ENCODE results near the gene INHBE. TPM values are rescaled to one million over a fixed set of nuclear protein-coding genes. Genes with fewer than 3 reads are reported as not detected.

INHBE gene
- total RNA-seq, 1 experiment from 2014 or later, result 14.3 TPM

DNA sequence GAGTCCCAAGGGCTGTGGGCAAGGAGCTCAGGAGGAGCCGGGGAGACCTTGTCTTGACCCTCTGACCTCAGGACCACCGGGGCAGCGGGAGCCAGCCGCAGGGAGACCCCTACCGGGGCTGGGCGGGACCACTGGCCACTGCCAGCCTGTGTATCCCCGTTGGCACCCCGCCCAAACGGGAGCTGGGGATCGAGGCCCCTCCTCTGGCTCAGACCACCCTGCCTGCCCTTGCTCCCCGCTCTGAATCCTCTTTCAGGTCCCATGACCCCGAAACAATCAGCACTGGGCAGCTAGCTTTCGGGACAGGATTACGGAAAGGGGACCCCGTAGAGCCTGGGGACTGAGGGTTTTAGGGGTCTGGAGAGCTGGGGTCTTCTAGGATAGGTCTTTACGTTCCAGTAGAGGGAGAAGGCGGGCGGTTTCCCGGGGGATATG, 5.8 kb downstream of the INHBE start:
- peak overlapping the region; percentile 74 for H3K4me3 ChIP-seq (ENCODE audit: low read length)
- H3K9ac ChIP-seq (ENCODE audit: low read length), result peak overlapping the region; percentile 83
- H3K4me1 ChIP-seq (ENCODE audit: low read length), result peaks cover 41% of the 10 kb centered on the region
- H3K79me2 ChIP-seq (ENCODE audit: low read length), result no peaks in the 10 kb centered on the region
- DNase-seq, result no peak
- no peak overlapping the region for H3K27ac ChIP-seq (ENCODE audit: low read length)
- no peak overlapping the region for H2AFZ ChIP-seq (ENCODE audit: low read length)
- no peaks in the 10 kb centered on the region for H3K36me3 ChIP-seq (ENCODE audit: insufficient read depth, low read length)
- H4K20me1 ChIP-seq (ENCODE audit: insufficient read depth, low read depth, low read length), result no peaks in the 10 kb centered on the region
- no peaks in the 10 kb centered on the region for H3K9me3 ChIP-seq (ENCODE audit: low read length)
- peak overlapping the region; percentile 98 for H3K4me2 ChIP-seq (ENCODE audit: low read depth, low read length, poor library complexity, severe bottlenecking)
- H3K9me2 ChIP-seq (replicated peaks; ENCODE audit: insufficient read depth, low read length), result no peaks in the 10 kb centered on the region
- no peaks in the 10 kb centered on the region for H3K27me3 ChIP-seq (ENCODE audit: low read length)

DNA sequence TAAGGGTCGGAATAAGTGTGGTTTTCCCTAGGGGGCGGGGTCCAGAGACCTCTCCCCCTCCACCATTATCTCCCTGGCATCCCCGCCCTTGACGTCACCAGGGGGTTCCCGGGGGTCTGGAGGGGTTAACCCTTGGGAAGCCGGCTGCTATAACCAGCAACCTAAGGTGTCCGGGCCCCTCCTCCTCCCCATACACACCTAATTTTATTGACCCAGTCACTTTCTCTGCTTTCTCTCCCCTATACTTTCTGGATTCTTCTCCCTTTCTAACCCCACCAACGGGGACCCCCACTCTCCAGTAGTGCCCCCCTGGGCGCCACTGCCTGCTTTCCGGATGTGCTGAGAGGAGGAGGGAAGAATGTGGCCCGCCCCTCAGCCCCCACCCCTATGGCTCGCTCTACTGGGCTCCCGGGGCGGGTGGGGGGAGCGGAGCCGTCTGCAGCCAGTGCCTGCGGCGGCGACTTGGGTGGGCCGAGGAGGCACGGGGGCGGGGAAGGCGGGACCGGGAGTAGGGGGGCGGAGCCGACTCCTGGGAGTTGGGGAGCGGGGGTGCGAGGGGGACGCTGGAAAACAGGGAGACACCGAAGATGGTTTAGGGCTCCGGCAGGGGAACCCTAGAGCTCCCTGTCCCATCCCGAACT, 6.3 kb downstream of the INHBE start:
- Histone ChIP-seq H3K27ac (ENCODE audit: low read length) (no peak overlapping the region), H2AFZ (ENCODE audit: low read length) (peak overlapping the region; percentile 85; the same call in 1 of the 2 replicates), H3K9me3 (ENCODE audit: low read length) (no peaks in the 10 kb centered on the region), H3K79me2 (ENCODE audit: low read length) (no peaks in the 10 kb centered on the region), H3K4me1 (ENCODE audit: low read length) (peaks cover 36% of the 10 kb centered on the region), H3K36me3 (ENCODE audit: insufficient read depth, low read length) (no peaks in the 10 kb centered on the region), H3K4me3 (ENCODE audit: low read length) (peak overlapping the region; percentile 74), H3K4me2 (ENCODE audit: low read depth, low read length, poor library complexity, severe bottlenecking) (peak overlapping the region; percentile 98), H3K9me2 (replicated peaks; ENCODE audit: insufficient read depth, low read length) (no peaks in the 10 kb centered on the region), H4K20me1 (ENCODE audit: insufficient read depth, low read depth, low read length) (no peaks in the 10 kb centered on the region), H3K9ac (ENCODE audit: low read length) (peak overlapping the region; percentile 83), H3K27me3 (ENCODE audit: low read length) (no peaks in the 10 kb centered on the region)
- peak; percentile 66 for DNase-seq

DNA sequence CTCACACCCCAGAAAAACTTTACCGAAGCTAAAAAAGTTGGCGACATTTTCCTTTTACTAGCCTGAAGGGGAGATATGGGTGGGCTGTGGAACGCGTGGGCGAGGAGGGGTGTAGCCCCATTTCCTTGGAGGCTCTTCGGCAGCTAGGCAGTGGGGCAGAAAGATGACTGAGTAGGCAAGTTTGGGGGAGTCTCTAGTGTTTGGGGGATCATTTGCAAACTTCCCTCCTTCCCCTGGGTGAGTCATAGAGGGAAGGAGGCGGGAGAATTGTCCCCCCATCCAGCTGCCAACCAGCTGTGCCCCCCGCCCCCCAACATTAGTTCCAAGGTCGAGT, 6.8 kb downstream of the INHBE start:
- Histone ChIP-seq H3K9me2 (replicated peaks; ENCODE audit: insufficient read depth, low read length) (no peaks in the 10 kb centered on the region), H3K4me2 (ENCODE audit: low read depth, low read length, poor library complexity, severe bottlenecking) (peak overlapping the region; percentile 98), H3K4me1 (ENCODE audit: low read length) (peaks cover 35% of the 10 kb centered on the region), H2AFZ (ENCODE audit: low read length) (peak overlapping the region; percentile 85; the same call in 1 of the 2 replicates), H3K79me2 (ENCODE audit: low read length) (no peaks in the 10 kb centered on the region), H3K27ac (ENCODE audit: low read length) (no peak overlapping the region), H3K4me3 (ENCODE audit: low read length) (peak overlapping the region; percentile 74), H3K9me3 (ENCODE audit: low read length) (no peaks in the 10 kb centered on the region), H4K20me1 (ENCODE audit: insufficient read depth, low read depth, low read length) (no peaks in the 10 kb centered on the region), H3K36me3 (ENCODE audit: insufficient read depth, low read length) (no peaks in the 10 kb centered on the region), H3K9ac (ENCODE audit: low read length) (peak overlapping the region; percentile 83), H3K27me3 (ENCODE audit: low read length) (no peaks in the 10 kb centered on the region)
- DNase-seq, result peak; percentile 64

DNA sequence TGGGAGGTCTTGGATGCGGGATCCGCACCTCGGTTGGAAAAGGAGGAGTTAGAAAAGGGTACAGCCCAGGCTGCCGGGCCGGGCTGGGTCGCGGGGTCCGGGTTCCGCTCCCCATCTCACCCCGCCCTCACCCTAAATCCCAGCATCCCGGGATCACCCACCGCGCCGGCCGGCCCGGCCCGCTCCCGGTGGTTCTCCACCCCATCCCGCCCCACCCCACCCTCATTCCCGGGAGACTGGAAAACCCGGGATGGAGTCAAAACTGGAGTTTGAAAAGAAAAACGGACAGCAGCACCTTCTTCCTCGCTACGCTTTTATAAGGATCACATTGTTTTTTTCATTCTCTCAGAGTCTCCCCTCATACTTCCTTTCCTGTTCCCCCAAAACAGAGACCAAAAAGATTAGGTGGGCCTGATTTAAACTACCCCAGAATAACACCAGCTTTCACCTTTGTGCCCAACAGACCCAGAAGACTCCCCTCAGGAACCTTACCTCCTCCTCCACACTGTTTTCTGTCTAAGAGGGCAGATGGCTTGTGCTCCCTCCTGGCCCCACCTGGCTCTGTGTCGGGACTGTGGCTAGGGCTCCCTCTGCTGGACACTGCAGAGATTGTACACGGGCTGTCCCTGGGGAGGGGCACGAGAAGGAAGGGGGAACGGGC, 7.3 kb downstream of the INHBE start:
- Histone ChIP-seq H3K4me3 (ENCODE audit: low read length) (peak overlapping the region; percentile 74), H3K4me2 (ENCODE audit: low read depth, low read length, poor library complexity, severe bottlenecking) (peak overlapping the region; percentile 98), H3K79me2 (ENCODE audit: low read length) (no peaks in the 10 kb centered on the region), H3K9ac (ENCODE audit: low read length) (peak overlapping the region; percentile 83), H3K36me3 (ENCODE audit: insufficient read depth, low read length) (no peaks in the 10 kb centered on the region), H4K20me1 (ENCODE audit: insufficient read depth, low read depth, low read length) (no peaks in the 10 kb centered on the region), H3K27ac (ENCODE audit: low read length) (no peak overlapping the region), H3K9me2 (replicated peaks; ENCODE audit: insufficient read depth, low read length) (no peaks in the 10 kb centered on the region), H2AFZ (ENCODE audit: low read length) (peak overlapping the region; percentile 85; the same call in 1 of the 2 replicates), H3K9me3 (ENCODE audit: low read length) (no peaks in the 10 kb centered on the region), H3K27me3 (ENCODE audit: low read length) (no peaks in the 10 kb centered on the region), H3K4me1 (ENCODE audit: low read length) (peaks cover 39% of the 10 kb centered on the region)
- DNase-seq, result peak; percentile 97

DNA sequence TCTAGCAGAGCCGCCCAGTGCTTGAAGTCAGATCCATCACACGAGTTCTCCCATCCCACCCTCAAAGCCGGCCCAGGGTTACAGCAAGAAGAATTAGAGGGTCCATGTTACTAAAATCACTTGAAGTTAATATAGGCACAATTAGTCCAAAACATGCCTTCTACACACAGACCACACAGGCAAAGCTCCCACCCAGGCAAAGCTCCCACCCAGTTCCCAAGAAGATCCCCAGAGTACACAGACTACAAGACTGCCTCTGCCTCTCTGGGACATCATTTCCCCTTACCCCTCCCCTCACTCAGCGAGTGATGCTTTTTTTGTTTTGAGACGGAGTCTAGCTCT, 7.8 kb downstream of the INHBE start:
- Histone ChIP-seq H2AFZ (ENCODE audit: low read length) (no peak overlapping the region), H3K4me1 (ENCODE audit: low read length) (peaks cover 38% of the 10 kb centered on the region), H3K79me2 (ENCODE audit: low read length) (no peaks in the 10 kb centered on the region), H3K9ac (ENCODE audit: low read length) (no peak overlapping the region), H3K9me3 (ENCODE audit: low read length) (no peaks in the 10 kb centered on the region), H3K27ac (ENCODE audit: low read length) (no peak overlapping the region), H3K4me2 (ENCODE audit: low read depth, low read length, poor library complexity, severe bottlenecking) (no peak overlapping the region), H3K36me3 (ENCODE audit: insufficient read depth, low read length) (no peaks in the 10 kb centered on the region), H4K20me1 (ENCODE audit: insufficient read depth, low read depth, low read length) (no peaks in the 10 kb centered on the region), H3K9me2 (replicated peaks; ENCODE audit: insufficient read depth, low read length) (no peaks in the 10 kb centered on the region), H3K4me3 (ENCODE audit: low read length) (no peak overlapping the region), H3K27me3 (ENCODE audit: low read length) (no peaks in the 10 kb centered on the region)
- DNase-seq, result no peak

DNA sequence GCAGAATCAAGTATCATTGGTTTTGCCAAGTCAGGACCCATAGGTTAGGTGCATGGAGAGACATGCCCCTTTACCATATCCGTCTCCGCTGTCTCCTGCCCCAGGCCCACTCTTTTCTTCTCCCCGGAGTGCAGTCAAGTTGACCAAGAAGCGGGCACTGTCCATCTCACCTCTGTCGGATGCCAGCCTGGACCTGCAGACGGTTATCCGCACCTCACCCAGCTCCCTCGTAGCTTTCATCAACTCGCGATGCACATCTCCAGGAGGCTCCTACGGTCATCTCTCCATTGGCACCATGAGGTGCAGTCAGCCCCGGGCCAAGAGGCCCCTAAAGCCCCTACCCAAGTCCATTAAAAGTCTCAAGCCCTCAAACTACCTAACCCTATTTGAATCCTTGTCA, 9.5 kb downstream of the INHBE start:
- no peaks in the 10 kb centered on the region for H3K9me3 ChIP-seq (ENCODE audit: low read length)
- H3K9ac ChIP-seq (ENCODE audit: low read length), result no peak overlapping the region
- H2AFZ ChIP-seq (ENCODE audit: low read length), result no peak overlapping the region
- H3K4me3 ChIP-seq (ENCODE audit: low read length), result no peak overlapping the region
- H3K9me2 ChIP-seq (replicated peaks; ENCODE audit: insufficient read depth, low read length), result no peaks in the 10 kb centered on the region
- no peak overlapping the region for H3K27ac ChIP-seq (ENCODE audit: low read length)
- H3K79me2 ChIP-seq (ENCODE audit: low read length), result no peaks in the 10 kb centered on the region
- H4K20me1 ChIP-seq (ENCODE audit: insufficient read depth, low read depth, low read length), result no peaks in the 10 kb centered on the region
- H3K4me2 ChIP-seq (ENCODE audit: low read depth, low read length, poor library complexity, severe bottlenecking), result no peak overlapping the region
- DNase-seq, result no peak
- H3K36me3 ChIP-seq (ENCODE audit: insufficient read depth, low read length), result no peaks in the 10 kb centered on the region
- peaks cover 27% of the 10 kb centered on the region for H3K4me1 ChIP-seq (ENCODE audit: low read length)
- no peaks in the 10 kb centered on the region for H3K27me3 ChIP-seq (ENCODE audit: low read length)

DNA sequence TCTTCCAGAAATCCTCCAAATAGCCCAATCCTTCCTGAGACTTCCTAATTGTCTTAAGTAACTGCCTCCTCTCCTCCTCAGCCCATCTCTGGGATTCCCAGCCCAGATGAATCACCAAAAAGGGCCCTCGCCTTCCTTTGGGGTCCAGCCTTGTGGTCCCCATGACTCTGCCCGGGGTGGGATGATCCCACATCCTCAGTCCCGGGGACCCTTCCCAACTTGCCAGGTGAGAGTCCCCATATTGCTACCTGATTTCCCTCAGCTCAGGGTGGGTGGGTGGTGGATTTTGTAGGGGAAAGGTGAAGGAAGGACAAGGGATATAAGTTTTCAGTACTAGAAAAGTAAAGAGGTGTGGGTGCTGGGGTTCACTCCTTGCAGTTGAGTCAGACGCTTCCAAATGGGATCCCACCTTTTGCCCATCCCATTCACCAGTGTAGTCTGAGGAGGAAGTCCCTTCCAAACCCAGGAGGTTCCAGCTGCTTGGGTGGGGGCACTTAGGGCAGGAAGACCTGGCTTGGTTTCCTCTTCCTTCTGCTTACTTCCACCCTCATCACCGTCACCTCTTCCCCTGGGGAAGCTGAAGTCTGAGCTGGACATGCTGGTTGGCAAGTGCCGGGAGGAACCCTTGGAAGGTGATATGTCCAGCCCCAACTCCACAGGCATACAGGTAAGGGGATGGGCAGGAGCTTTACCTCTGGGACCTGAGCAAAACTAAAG, 10.1 kb downstream of the INHBE start:
- no peak for DNase-seq
- Histone ChIP-seq H3K27me3 (ENCODE audit: low read length) (no peaks in the 10 kb centered on the region), H2AFZ (ENCODE audit: low read length) (no peak overlapping the region), H3K27ac (ENCODE audit: low read length) (no peak overlapping the region), H3K4me2 (ENCODE audit: low read depth, low read length, poor library complexity, severe bottlenecking) (no peak overlapping the region), H3K4me3 (ENCODE audit: low read length) (no peak overlapping the region), H4K20me1 (ENCODE audit: insufficient read depth, low read depth, low read length) (no peaks in the 10 kb centered on the region), H3K4me1 (ENCODE audit: low read length) (peaks cover 25% of the 10 kb centered on the region), H3K9ac (ENCODE audit: low read length) (no peak overlapping the region), H3K36me3 (ENCODE audit: insufficient read depth, low read length) (no peaks in the 10 kb centered on the region), H3K9me3 (ENCODE audit: low read length) (no peaks in the 10 kb centered on the region), H3K9me2 (replicated peaks; ENCODE audit: insufficient read depth, low read length) (no peaks in the 10 kb centered on the region), H3K79me2 (ENCODE audit: low read length) (no peaks in the 10 kb centered on the region)

DNA sequence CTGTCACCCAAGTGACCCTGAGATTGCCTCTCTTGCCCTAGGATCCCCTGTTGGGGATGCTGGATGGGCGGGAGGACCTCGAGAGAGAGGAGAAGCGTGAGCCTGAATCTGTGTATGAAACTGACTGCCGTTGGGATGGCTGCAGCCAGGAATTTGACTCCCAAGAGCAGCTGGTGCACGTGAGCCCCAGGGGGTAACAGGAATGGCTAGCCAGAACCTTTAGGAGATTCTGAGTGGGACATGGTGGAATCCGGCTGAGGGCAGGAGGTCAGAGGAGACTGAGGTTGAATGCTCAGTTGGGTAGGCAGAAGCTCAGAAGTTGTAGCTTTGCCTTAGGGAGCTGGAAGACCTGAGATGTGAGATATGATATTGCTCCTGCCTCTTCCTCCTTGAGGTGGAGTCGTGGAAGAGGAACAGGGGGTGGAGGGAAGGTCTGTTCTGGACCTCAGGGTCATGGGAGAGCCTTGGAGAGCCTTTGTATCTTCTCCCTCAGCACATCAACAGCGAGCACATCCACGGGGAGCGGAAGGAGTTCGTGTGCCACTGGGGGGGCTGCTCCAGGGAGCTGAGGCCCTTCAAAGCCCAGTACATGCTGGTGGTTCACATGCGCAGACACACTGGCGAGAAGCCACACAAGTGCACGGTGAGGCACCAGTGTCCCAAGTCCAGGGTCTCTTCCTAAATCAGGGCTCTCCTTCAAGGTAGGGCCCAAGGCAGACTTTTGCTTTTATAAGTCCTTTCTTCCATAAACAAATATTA, 10.8 kb downstream of the INHBE start:
- no peaks in the 10 kb centered on the region for H4K20me1 ChIP-seq (ENCODE audit: insufficient read depth, low read depth, low read length)
- no peaks in the 10 kb centered on the region for H3K27me3 ChIP-seq (ENCODE audit: low read length)
- no peaks in the 10 kb centered on the region for H3K9me2 ChIP-seq (replicated peaks; ENCODE audit: insufficient read depth, low read length)
- no peak overlapping the region for H3K4me2 ChIP-seq (ENCODE audit: low read depth, low read length, poor library complexity, severe bottlenecking)
- H3K27ac ChIP-seq (ENCODE audit: low read length), result no peak overlapping the region
- H3K4me3 ChIP-seq (ENCODE audit: low read length), result no peak overlapping the region
- H3K9me3 ChIP-seq (ENCODE audit: low read length), result no peaks in the 10 kb centered on the region
- H3K36me3 ChIP-seq (ENCODE audit: insufficient read depth, low read length), result no peaks in the 10 kb centered on the region
- DNase-seq, result no peak
- H3K9ac ChIP-seq (ENCODE audit: low read length), result no peak overlapping the region
- H2AFZ ChIP-seq (ENCODE audit: low read length), result no peak overlapping the region
- peaks cover 18% of the 10 kb centered on the region for H3K4me1 ChIP-seq (ENCODE audit: low read length)
- H3K79me2 ChIP-seq (ENCODE audit: low read length), result no peaks in the 10 kb centered on the region
